ENCODE data around the gene NPM3.

Gene NPM3

DNA sequence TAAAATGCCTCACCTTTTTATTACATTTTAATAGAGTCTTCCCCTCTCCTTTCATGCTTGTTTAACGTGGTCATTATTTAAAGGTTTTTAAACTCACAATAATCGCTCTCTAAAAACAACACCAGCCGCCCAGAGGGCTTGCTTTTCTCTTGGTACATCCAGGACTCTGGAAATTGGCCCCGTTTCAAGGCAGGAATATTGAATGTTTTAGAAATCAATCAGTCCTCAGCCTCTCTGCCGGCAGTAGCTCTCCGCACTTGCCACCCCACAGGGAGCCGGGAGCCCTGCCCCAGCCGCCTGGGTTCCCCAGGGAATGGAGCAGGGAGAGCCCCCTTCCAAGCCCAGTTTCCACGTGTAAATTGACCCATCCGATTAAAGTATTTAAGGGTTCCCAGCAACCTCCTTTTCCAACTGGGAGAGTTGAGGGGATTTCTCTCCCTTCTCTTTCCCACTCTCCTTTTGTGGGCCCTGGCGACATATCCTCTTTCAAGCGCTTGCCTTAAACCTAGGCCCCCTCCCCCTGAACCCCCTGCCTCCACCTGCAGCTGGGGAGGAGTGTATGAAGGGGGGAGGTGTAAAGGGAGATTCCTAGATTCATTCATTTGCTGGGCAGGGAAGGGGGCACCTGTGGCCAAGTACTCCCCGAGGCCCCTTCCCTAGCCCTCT, 9.2 kb downstream of the NPM3 start:
- DNase-seq: no peak

DNA sequence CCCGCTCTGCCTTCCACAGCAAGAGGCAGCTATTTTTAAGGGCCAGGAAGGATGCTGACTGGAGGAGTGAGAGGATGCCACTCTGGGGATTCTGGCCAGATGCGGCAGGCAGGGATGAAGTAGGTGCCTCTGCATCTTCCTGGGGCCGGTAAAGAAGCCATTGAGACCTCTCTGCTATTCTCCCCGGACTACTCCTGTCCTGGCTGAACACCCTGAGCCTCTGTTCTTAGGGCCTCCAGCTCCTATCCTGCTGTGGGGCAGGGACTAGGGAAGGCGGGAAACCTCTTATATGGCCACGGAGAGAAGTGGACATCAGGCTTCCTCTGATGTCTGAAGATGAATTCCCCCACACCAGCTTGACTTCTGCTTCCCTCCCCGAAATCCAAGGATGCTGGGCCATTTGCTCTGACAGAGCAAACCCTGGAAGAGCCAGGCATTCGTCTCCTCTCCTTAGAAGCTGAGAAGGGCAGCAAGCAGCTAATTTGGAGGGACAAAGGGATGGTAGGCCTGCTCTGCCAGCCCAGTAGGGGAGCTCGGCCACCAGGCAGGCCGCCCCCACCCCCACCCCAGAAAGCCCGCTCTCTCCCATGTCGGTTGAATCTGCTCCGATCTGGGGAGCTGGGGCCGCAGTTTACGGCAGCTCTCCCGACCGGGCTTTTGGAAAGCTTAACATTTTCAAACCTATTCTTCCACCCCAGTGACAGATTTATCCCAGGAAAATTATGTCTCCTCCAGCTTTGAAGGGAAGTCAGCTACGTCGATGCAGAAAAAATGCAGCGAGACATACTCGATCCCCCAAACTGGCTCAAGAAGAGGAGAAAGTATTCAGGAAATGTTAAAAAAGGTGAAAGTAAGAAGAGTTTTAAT, 10.1 kb downstream of the NPM3 start:
- DNase-seq: no peak

DNA sequence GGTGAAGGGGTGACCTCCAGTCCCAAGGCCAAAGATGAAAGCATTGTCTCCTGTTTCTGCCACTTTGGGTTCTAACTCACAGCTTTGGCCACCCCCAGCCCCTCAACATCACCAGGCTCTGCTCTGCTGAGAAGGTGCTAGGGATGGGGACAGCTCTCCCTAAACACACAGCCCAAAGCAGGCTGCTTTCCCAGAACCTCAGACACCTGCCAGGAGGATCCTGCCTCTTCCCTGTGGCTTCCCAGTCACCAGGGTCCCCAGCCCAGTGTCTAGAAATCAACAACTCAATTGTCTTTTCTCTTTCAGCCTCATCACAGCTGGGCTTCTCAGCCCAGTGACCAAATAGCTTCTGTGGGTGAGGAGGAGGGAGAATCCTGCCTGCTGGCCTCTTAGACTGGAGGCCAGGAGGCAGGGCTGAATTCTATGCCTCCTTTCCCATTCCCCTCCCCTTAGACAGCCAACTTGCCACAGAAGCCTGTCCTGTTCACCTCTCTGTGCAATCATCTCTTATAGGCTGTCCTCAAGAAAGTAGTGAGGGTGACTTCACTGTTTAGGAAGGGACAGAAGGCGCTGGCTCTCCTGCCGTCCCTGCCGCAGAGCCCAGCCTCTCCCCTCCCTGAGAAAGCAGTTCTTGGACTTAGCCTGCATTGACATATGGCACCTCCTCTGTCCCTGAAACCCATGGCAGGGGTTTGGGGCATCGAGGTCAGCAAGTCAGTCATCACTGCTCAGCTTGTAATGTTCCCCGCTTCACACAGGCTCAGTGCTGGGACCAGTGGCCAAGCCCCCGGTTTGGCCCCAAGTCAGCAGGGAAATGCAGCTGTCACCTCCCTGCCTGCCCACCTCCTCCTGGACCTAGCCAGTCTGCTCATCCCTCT, 11.0 kb downstream of the NPM3 start:
- DNase-seq: no peak

DNA sequence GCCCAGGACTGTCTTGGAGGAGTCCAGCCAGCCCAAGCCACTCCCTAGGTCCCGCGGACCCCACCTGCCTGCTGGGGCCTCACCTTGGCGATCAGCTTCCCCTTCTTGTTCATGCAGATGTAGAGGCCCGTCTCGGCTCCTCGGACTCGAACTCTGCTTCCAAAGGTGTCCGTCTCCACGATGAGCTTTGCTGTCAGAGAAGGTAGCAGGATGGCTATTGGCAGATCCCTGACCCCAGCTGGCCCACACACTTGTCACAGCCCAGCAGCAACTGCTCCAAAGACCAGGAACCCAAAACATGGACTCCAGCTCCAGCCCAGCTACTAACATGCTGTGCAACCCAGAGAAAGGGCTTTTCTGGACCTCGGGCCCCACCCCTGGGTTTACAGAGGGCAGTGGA, 11.9 kb downstream of the NPM3 start:
- DNase-seq: no peak

DNA sequence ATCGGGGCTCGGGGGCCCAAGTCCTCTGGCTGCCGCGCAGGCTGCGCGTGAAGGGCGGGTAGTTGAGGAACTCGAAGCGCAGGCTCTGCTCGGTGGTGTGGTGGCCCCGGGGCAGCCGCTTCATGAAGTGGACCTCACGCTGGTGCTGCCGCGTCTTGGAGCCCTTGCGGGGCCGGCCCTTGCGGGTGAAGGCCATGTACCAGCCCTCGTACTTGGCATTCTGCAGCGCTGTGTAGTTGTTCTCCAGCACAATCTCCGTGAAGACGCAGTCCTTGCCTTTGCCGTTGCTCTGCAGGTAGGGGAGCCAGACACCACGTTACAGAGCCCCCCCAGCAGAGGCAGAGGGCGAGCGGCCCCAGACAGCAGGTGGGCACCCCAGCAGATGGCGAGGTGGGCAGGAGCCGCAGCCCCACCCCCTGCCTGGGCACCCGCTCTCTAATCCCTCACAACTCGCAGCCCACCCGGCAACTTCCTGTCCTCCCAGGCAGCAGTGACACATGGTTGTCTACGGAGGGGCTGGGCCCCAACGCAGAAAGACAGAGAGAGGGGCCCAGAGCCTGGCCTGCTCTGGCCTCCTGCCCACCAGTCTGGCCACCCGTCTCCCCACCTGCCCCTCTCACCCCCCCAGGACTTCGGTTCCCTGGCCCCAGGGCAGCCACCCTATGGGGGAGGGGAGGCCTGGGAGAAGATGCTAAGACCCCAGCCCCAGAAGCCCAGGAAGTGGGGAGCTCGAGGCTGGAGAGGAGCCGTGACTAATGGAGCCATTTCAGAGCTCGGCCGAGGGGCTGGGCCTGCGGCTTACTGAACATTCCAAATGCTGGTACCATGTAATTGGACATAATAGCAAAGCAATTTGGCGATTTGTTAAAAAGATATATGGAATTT, 12.7 kb downstream of the NPM3 start:
- DNase-seq: no peak

DNA sequence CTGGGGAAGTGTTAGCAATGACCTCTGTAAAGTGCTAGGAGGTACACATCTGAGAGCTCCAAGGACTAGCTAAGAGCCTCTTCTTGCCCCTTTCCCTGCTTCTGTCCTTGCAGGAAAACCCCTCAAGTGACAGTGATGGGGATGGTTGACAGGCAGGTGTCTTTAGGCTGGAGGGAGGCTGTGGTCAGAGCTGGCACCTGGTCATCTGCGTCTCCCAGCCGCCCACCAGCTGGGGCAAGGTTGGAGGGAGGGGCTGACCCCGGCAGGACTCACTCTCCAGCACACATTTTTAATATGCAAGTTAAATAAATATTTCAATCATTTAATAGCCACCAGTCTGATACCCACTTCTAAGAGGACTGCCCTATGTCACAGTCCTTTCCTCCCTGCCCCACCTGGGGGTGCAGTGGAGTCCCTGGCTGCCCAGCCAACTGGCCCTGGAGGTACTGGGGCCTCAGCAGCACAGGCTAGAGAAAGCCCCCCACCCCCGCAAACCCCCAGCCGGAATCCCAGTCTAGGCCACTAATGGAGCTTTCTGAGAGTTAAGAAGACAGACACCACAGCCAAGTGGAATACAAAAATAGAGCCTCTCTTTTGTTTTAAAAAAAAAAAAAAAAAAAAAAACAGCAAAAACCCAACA, 13.6 kb downstream of the NPM3 start:
- no peak for DNase-seq

DNA sequence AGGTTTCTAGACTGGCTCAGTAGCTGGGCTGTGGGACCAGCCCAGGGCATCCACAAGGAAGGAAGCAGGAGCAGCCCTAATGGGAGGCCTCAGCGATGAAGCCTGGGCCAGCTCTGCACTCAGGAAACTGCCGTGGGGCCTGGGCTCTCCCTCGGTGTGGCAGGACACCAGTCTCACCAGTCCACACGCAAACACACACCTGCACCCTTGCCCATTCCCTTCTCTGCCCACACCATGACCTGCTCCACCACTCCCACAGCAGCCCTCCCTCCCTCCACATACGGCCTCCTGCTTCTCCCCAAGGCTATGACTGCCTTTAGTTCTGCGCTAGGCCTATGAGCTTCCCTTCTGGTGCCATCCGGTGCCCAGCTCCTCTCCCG, 14.5 kb downstream of the NPM3 start:
- DNase-seq: no peak

DNA sequence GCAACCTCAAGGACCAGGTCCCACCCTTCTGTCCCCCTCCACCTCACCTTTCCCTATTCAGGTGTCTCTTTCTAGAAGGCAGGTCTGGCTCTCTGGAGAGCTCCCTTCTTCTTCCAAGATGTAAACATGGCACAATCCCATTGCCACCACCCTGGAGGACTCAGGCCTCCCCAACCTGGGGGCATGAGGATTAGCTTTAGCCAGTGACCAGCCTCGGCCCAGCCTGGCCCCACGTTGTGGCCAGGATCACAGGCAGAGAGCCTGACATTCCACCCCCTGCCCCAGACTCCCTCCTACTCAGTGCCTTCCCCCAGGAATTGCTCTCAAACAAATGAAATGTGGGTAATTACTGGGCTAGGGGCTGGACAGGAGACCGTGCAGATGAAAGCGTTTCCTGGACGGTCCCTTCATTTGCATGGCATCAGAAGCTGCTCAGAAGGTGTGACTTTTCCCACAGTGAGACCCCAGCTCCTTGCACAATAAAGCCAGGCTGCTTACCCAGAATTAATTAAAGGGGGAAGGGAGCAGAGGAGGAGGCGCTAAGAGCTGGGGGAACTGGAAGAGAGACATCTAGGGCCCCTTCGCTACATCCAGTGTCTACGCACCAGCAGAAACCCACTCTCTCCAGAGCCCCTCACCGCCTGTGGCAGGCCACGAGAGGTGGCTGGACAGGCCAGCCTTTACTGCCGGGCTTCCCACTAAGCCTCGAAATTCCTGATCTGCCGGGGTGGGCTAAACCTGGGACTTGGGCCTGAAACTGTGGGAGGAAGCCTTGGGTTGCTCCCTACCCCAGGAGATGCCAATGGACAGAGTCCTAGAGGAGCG, 15.1 kb downstream of the NPM3 start:
- DNase-seq: no peak

DNA sequence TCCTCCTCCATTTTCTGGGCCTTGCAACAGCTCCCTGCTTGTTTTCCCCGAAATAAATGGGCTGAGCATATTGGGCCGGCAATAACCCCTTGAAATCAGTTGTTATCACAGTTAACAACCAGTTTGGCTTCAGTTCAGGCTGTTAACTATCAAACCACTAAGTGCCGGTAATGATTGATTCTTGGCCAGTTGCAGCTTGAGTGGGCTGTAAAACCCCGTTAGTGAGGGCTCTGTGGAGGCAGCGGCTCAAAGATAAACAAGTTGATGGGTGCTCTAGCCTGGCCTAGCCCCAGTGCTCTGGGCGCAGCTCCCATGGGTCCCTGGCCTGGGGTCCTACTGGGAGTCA, 15.7 kb downstream of the NPM3 start:
- no peak for DNase-seq

DNA sequence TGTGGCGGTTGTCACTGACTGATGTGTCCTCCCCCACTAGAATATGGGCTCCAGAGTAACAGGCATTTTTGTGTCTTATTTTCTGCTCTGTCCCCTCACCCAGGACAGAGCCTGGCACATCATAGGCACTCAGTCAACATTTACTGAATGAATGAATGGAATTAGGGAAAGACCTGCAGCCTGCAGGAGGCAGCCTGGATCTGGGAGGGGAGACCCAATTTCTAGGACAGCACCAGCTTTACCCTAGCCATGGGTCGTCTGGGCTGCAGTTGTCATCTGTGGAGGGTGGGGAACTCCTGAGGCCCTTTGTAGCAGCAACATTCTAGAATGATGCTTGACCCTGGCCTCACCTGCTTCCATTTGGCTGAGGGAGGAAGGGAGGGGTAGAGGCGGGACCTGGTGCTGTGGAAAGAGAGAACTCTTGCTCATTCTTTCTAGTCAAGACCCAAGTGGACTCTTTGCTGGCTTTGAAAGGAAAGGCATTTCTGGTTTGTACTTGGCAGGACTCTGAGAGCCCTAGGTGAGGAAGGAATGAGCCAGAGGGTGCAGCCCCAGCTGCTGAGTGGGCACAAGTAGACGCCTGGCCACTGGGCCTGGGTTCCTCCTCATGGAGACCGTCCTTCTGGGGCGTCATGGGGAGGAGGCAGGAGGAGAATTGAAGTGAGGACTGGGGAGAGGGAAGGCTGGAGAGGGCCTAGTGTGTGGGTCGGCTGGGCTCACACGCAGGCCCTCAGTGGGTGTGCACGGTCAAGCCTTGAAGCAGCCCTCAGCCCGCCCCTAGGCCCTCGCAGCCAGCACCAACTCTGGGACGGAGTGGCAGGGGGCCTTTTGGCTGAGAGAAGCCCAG, 16.3 kb downstream of the NPM3 start:
- no peak for DNase-seq

DNA sequence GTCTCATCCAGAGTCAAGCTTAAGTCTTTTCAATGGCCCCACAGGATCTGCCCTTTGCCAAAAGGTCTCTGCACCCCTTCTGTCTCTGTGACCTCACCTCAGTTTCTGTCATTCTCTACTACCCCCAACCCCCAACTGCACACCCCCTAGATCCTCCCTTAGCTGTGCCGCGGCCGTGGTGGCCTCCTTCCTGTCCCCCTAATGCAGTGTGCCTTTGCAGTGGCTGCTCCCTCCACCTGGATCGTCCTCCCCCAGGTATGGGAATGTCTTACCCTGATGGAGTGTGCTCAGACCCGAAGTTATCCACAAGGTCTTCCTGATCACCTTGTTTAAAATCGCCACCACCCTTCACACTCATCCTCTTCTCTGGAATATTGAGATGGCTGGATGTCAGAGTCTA, 16.9 kb downstream of the NPM3 start:
- no peak for DNase-seq

DNA sequence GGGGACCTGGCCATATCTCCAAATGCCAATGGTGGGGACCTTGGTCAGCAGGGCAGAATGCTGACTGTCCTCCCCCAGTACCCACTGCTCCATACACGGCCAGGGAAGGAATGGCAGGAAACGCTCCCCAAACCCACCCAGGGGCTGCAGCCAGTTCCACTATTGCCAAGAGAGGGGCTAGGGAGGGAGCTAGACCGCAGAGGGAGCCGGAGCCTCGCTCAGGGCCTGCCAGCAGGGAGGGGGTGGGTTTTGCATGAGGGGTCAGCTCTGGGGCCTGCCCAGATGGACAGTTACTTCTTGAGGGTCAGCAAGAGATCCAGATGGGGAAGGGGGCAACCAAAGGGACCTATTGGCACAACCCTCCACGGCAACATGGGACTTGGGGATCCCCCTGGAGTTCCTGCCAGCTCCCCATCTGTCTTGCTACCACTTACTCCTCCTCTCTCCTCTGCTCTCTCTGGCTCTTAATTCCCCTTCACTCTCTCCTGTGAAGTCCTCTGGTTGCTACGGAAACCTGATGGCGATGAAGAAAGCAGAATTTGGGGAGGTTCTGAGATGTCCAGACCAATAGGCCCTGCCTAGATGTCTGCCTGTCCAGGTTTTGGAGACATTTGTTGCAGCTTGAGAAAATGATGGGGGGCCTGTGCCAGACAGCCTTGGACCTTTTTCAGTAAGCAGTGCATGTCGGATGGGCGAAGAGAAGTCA, 20.0 kb downstream of the NPM3 start:
- DNase-seq: no peak

DNA sequence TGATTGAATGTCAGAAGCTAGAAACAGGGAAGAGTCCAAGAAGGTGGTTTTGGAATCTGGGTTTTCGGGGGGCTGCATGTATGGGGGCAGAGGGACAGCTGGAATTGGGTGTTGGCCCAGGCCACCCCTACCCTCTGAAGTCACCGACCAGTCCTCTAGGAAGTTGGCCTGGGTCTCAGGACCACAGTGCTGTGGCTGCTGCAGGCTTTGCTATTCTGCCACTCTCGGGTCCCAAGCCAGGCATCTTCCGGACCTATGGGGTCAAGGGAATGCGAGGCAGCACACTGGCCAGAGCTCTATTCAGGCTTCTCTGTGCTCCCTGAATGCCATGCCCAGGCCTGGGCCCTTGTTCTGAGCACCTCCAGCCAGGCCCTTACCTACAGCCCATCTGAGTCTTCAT, 20.5 kb downstream of the NPM3 start:
- no peak for DNase-seq

DNA sequence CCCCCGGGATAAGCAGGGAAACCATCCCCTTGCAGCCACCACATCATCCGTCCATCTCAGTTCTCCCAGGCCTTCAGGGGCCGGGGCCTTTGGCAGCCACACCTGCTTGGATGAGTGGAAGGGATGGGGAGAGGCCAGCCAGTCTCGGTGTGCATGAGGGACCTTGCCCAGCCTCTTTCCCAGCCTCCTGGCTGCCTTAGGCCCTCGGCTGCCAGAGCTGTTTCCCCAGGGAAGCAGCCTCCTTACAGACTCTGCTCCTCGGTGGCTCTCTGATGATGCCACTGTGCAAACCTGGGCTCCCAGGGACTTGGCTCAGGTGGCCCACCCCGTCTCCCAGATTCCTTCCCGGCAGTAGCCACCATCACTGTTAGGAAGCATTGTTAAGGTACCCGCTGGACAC, 22.0 kb downstream of the NPM3 start:
- no peak for DNase-seq

DNA sequence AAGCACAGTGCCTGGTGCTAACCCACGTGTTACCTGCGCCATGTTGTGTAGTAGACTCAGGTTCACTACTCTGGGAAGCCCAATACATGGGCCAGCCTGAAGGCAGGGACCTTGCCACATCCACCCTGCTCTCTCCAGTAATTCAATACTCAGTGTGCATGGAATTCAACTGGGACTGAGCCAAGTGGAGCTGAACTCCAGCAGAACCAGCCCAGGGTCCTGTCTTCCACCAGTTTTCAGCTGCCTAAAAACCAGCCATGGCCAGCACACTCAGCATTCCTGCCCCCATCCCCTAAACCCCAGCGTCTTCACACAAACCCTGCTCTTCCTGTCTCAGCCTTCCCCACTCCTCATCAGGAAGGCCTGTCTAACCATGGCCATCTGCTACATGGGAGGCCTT, 22.7 kb downstream of the NPM3 start:
- no peak for DNase-seq

DNA sequence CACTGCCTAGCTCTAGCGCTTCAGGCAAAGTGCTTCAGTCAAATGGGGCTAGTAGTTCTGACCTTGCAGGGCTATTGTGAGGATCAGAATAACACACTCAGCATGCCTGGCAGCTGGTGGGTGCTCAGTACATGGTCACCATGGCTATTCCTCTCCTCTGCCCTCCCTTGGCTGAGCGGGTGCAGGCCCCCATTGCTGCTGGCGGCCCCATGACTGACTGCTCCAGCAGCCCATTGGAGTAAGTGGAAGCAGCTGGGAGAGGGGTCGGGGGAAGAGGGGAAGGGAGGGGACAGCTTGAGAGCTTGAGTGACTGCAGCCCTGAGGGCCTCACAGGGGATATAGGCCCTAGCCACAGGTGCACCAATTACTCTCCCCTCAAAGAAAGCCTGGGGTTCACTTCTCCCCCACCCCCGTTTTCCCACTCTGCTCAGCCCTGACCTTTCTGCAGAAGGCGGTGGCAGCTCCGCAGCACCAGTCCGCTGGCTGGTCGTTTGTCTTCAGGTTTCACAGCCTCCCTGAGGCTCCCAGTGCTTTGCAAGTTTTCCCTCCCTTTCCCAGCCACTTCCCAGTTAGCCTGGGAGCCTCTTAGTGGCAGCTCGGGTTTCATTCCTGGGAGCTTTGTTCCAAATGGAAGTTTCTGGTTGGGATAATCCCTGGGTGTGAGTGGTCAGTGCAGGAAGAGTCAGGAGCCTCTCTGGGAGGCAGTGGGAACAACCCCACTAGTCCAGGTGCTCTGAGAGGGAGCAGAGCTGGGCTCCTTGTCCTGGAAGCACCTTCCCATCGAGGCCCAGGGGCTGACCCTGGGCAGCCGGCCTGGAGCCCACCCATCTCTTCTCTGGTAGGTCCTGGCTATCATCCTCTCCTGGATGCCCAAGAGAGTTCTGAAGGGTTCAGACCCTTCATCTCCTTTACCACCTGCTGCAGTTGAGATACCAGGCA, 23.7 kb downstream of the NPM3 start:
- DNase-seq: no peak

DNA sequence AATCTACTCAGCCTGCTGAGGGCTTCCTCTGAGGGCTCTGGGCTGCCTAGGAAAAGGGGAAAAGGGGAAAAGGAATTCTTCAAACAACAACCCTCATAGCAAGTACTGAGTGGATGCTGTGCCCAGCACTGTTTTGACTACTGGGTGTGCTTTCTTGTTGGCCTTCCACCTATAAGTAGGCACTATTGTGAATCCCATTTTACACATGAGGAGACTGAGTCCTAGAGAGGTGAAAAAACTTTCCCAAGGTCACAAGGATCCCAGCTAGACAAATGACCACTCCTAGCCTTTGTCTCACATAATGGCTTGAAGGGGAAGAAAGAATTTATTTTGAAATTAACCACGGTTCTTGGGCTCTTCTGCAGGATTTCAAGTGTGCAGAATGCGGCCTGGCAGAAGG, 24.4 kb downstream of the NPM3 start:
- DNase-seq: no peak

DNA sequence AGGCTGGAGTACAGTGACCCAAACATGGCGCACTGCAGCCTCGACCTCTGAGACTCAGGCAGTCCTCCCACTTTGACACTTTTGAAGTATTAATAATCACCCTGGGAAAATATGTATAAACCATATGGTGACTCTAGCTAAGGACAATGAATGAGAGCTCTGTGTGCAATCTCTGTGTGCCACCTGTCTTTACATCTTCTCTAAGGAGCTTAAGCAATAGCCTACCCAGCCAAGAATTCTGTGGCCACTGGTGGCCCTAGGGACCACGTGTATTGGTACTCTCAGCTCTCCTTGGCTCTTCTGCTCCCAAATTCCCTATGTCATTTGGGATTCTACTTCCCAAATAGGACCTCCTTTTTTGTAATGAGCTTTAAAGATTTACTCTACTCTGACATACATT, 31.0 kb downstream of the NPM3 start:
- DNase-seq: no peak

Data from GOT3 (cell line).